GM23248 (cell line): ENCODE results near the gene PTPRT. TPM values are rescaled to one million over a fixed set of nuclear protein-coding genes. Genes with fewer than 3 reads are reported as not detected.

Experiments used
- DNase-seq: peaks from one replicate; pipeline ENCODE4 v3.0.0-alpha.2; 2015
- H2AFZ ChIP-seq: fragments of 200-600 bp; sonication (generic); 2 replicates; pipeline ENCODE4 v1.6.1; 2016; ENCODE audit warnings: antibody characterized with exemption
- H3F3A ChIP-seq: fragments of 200-600 bp; sonication (generic); 2 replicates; pipeline ENCODE4 v1.6.1; 2016; ENCODE audit warnings: mild to moderate bottlenecking, antibody characterized with exemption, mixed run types; ENCODE audit not compliant: insufficient read depth
- H3K27ac ChIP-seq: fragments of 200-600 bp; sonication (generic); 2 replicates; pipeline ENCODE4 v1.5.1; 2016; ENCODE audit warnings: mild to moderate bottlenecking
- H3K27me3 ChIP-seq: fragments of 200-600 bp; sonication (generic); replicated peaks from 2 replicates; pipeline ENCODE4 v1.6.1; 2016; ENCODE audit warnings: mild to moderate bottlenecking; ENCODE audit not compliant: insufficient read depth
- H3K36me3 ChIP-seq: fragments of 200-600 bp; sonication (generic); 2 replicates; pipeline ENCODE4 v1.6.1; 2016; ENCODE audit warnings: low read depth, mild to moderate bottlenecking
- H3K4me1 ChIP-seq: fragments of 200-600 bp; sonication (generic); 2 replicates; pipeline ENCODE4 v1.6.1; 2016; ENCODE audit warnings: mild to moderate bottlenecking; ENCODE audit not compliant: insufficient read depth
- H3K4me2 ChIP-seq: fragments of 200-600 bp; sonication (generic); one replicate; pipeline ENCODE4 v1.6.1; 2016; ENCODE audit warnings: mild to moderate bottlenecking; ENCODE audit not compliant: unreplicated experiment
- H3K4me3 ChIP-seq: fragments of 200-600 bp; sonication (generic); 2 replicates; pipeline ENCODE4 v1.5.1; 2016; ENCODE audit warnings: mild to moderate bottlenecking
- H3K79me2 ChIP-seq: fragments of 200-600 bp; sonication (generic); 2 replicates; pipeline ENCODE4 v1.6.1; 2016; ENCODE audit warnings: mild to moderate bottlenecking; ENCODE audit not compliant: insufficient read depth
- H3K9ac ChIP-seq: fragments of 200-600 bp; sonication (generic); 2 replicates; pipeline ENCODE4 v1.6.1; 2016; ENCODE audit warnings: mild to moderate bottlenecking
- H3K9me2 ChIP-seq: fragments of 200-600 bp; sonication (generic); 2 replicates; pipeline ENCODE4 v1.6.1; 2016; ENCODE audit warnings: mixed run types, mild to moderate bottlenecking, moderate library complexity; ENCODE audit not compliant: insufficient read depth
- H3K9me3 ChIP-seq: fragments of 200-600 bp; sonication (generic); one replicate; pipeline ENCODE4 v1.6.1; 2017; ENCODE audit warnings: low read depth
- H4K20me1 ChIP-seq: fragments of 200-600 bp; sonication (generic); 2 replicates; pipeline ENCODE4 v1.6.0; 2016; ENCODE audit not compliant: insufficient read depth
- EZH2 ChIP-seq: fragments of 200-600 bp; sonication (generic); IDR thresholded peaks from 2 replicates; pipeline ENCODE4 v1.6.1; 2018; ENCODE audit warnings: antibody characterized with exemption, mild to moderate bottlenecking; ENCODE audit not compliant: insufficient read depth, poor library complexity, severe bottlenecking
- EZH2phosphoT487 ChIP-seq: fragments of 200-600 bp; sonication (generic); IDR thresholded peaks from 2 replicates; pipeline ENCODE4 v1.6.1; 2018; ENCODE audit warnings: antibody characterized with exemption, moderate library complexity, mild to moderate bottlenecking, low read depth; ENCODE audit not compliant: insufficient read depth
- WGBS, 2 experiments: methylation state at CpG; one replicate each; pipeline ENCODE4 v1.1.6; 2015 to 2017; ENCODE audit warnings: low lambda C conversion rate in 2 of 2, low coverage in 1 of 2; ENCODE audit errors: missing lambda C conversion rate in 2 of 2; 5-methylcytosine and 5-hydroxymethylcytosine counted together
- in situ Hi-C: fragments of 300-500 bp; cut with MboI; formaldehyde crosslinking; loops from 2 replicates; pipeline ENCODE4 v1.15.0; 2020
- polyA plus RNA-seq: library from polyadenylated mRNA; unstranded; fragments of >200 nt; fragmentation: Nextera tagmentation; extraction: Ambion mirVana; gene quantifications from 2 replicates; pipeline ENCODE4 v1.2.1, GENCODE V29; 2016
- total RNA-seq: library from RNA; depleted of rRNA; stranded (reverse); fragments of >200 nt; shearing (Covaris generic); gene quantifications from 2 replicates; pipeline ENCODE4 v1.2.3, GENCODE V29; 2014

The PTPRT gene
- total and polyA plus RNA-seq, 2 experiments from 2014 or later = not detected

- Histone ChIP-seq H3K4me3 (no peak overlapping the region), H3K9me2 (no peaks in the 10 kb centered on the region), H4K20me1 (no peaks in the 10 kb centered on the region), H3K4me2 (no peak overlapping the region), H3K4me1 (no peaks in the 10 kb centered on the region), H3K9ac (no peak overlapping the region), H3K27ac (no peak overlapping the region), H2AFZ (no peak overlapping the region), H3K9me3 (no peaks in the 10 kb centered on the region), H3F3A (no peaks in the 10 kb centered on the region), H3K27me3 (no peaks in the 10 kb centered on the region), H3K36me3 (no peaks in the 10 kb centered on the region), H3K79me2 (no peaks in the 10 kb centered on the region)
- WGBS, 2 experiments = 25 to 27% methylated on average over 5 of the region's 5 CpGs
- DNase-seq = no peak
- in situ Hi-C loops = no loop called here
- TF ChIP-seq EZH2phosphoT487 (no peak), EZH2 (no peak)
Measured at GRCh38 chr20:42134265-42135098, 1055.2 kb downstream of the PTPRT start.

- Histone ChIP-seq H3K36me3 (no peaks in the 10 kb centered on the region), H3K9me2 (no peaks in the 10 kb centered on the region), H3F3A (no peaks in the 10 kb centered on the region), H3K9ac (no peak overlapping the region), H3K9me3 (no peaks in the 10 kb centered on the region), H2AFZ (no peak overlapping the region), H3K27me3 (no peaks in the 10 kb centered on the region), H4K20me1 (no peaks in the 10 kb centered on the region), H3K4me3 (no peak overlapping the region), H3K79me2 (no peaks in the 10 kb centered on the region), H3K4me1 (no peaks in the 10 kb centered on the region), H3K4me2 (no peak overlapping the region), H3K27ac (no peak overlapping the region)
- 53 to 59% methylated on average over 5 of the region's 5 CpGs for WGBS, 2 experiments
- no peak for DNase-seq
- in situ Hi-C loops = no loop called here
- TF ChIP-seq EZH2 (no peak), EZH2phosphoT487 (no peak)
Measured at GRCh38 chr20:42130810-42131596, 1058.7 kb downstream of the PTPRT start.

- DNase-seq = no peak
Measured at GRCh38 chr20:42125426-42125825, 1064.3 kb downstream of the PTPRT start.

GRCh38 chr20:42123981-42124473, 1065.7 kb downstream of the PTPRT start:
- H2AFZ ChIP-seq = no peak overlapping the region
- H3K4me1 ChIP-seq = no peaks in the 10 kb centered on the region
- no peaks in the 10 kb centered on the region for H3K27me3 ChIP-seq
- H3K9ac ChIP-seq = no peak overlapping the region
- no peaks in the 10 kb centered on the region for H3K79me2 ChIP-seq
- H4K20me1 ChIP-seq = no peaks in the 10 kb centered on the region
- H3K27ac ChIP-seq = no peak overlapping the region
- H3K9me3 ChIP-seq = no peaks in the 10 kb centered on the region
- no peak overlapping the region for H3K4me2 ChIP-seq
- no peaks in the 10 kb centered on the region for H3F3A ChIP-seq
- H3K4me3 ChIP-seq = no peak overlapping the region
- no peaks in the 10 kb centered on the region for H3K36me3 ChIP-seq
- 4% methylated on average over 11 of the region's 11 CpGs for WGBS, 2 experiments
- TF ChIP-seq EZH2phosphoT487 (no peak), EZH2 (no peak)
- in situ Hi-C loops = no loop called here
- H3K9me2 ChIP-seq = no peaks in the 10 kb centered on the region
- DNase-seq = no peak

More at GRCh38 chr20:42125426-42125825, 1064.3 kb downstream of the PTPRT start:
- Histone ChIP-seq H3K9me2 (no peaks in the 10 kb centered on the region), H3K36me3 (no peaks in the 10 kb centered on the region), H3K79me2 (no peaks in the 10 kb centered on the region), H3K4me1 (no peaks in the 10 kb centered on the region), H3K27me3 (no peaks in the 10 kb centered on the region), H3K9me3 (no peaks in the 10 kb centered on the region), H3K9ac (no peak overlapping the region), H3F3A (no peaks in the 10 kb centered on the region), H4K20me1 (no peaks in the 10 kb centered on the region), H2AFZ (no peak overlapping the region), H3K4me2 (no peak overlapping the region), H3K27ac (no peak overlapping the region), H3K4me3 (no peak overlapping the region)
- in situ Hi-C loops = no loop called here
- TF ChIP-seq EZH2phosphoT487 (no peak), EZH2 (no peak)
- 6 to 13% methylated on average over 2 of the region's 2 CpGs for WGBS, 2 experiments
